DND-41 (cell line): ENCODE measurements around the gene RASL12.

Experiments used
- ATAC-seq: fragments of 200-7000 bp; cut with Tn5 transposase; 3 replicates; pipeline ENCODE4 v1.9.1; 2021; ENCODE audit warnings: low read depth; ENCODE audit not compliant: insufficient read depth
- DNase-seq: peaks from one replicate; pipeline ENCODE4 v3.0.0-alpha.2; 2020
- H2AFZ ChIP-seq: 2 replicates; pipeline ENCODE4 v1.6.0; 2012; ENCODE audit warnings: low read depth, low read length
- H3K27ac ChIP-seq: 2 replicates; pipeline ENCODE4 v1.5.1; 2012; ENCODE audit warnings: low read length, inconsistent platforms
- H3K27me3 ChIP-seq: fragments of 200-600 bp; sonication (generic); 2 replicates; pipeline ENCODE4 v1.6.0; 2012; ENCODE audit warnings: low read length, mild to moderate bottlenecking, inconsistent platforms; ENCODE audit not compliant: insufficient read depth, poor library complexity
- H3K36me3 ChIP-seq: 2 replicates; pipeline ENCODE4 v1.5.1; 2012; ENCODE audit warnings: low read length, inconsistent platforms; ENCODE audit not compliant: insufficient read depth
- H3K4me1 ChIP-seq: 2 replicates; pipeline ENCODE4 v1.5.1; 2012; ENCODE audit warnings: mild to moderate bottlenecking, low read length; ENCODE audit not compliant: insufficient read depth
- H3K4me2 ChIP-seq: 2 replicates; pipeline ENCODE4 v1.6.0; 2012; ENCODE audit warnings: mild to moderate bottlenecking, moderate library complexity, low read length, inconsistent platforms; ENCODE audit not compliant: insufficient read depth
- H3K4me3 ChIP-seq, 2 experiments: fragments of 200-600 bp in 1 of 2; shearing (Covaris generic) in 1 of 2; 2 replicates each; pipeline ENCODE4 v1.5.1; 2012 to 2016; ENCODE audit warnings: inconsistent platforms in 2 of 2, low read length in 2 of 2, mild to moderate bottlenecking in 2 of 2, low read depth in 1 of 2, moderate library complexity in 1 of 2
- H3K79me2 ChIP-seq: 2 replicates; pipeline ENCODE4 v1.6.0; 2012; ENCODE audit warnings: low read length, inconsistent platforms; ENCODE audit not compliant: insufficient read depth
- H3K9ac ChIP-seq: 2 replicates; pipeline ENCODE4 v1.6.0; 2012; ENCODE audit warnings: low read depth, mild to moderate bottlenecking, inconsistent platforms, low read length, moderate library complexity
- H3K9me3 ChIP-seq: 2 replicates; pipeline ENCODE4 v1.5.1; 2012; ENCODE audit warnings: low read length, moderate library complexity, mild to moderate bottlenecking, inconsistent platforms; ENCODE audit not compliant: insufficient read depth, severe bottlenecking
- H4K20me1 ChIP-seq: 2 replicates; pipeline ENCODE4 v1.6.0; 2012; ENCODE audit warnings: low read length; ENCODE audit not compliant: insufficient read depth
- CTCF ChIP-seq: IDR thresholded peaks from 2 replicates; pipeline ENCODE4 v1.5.1; 2012; ENCODE audit warnings: borderline replicate concordance, low read length, moderate library complexity, mild to moderate bottlenecking; ENCODE audit not compliant: poor library complexity, severe bottlenecking; ENCODE audit errors: extremely low read depth
- EZH2 ChIP-seq: IDR thresholded peaks from 3 replicates; pipeline ENCODE4 v1.6.1; 2012; ENCODE audit warnings: borderline replicate concordance, low read depth, mild to moderate bottlenecking, moderate library complexity, low read length, inconsistent platforms; ENCODE audit not compliant: severe bottlenecking

Gene RASL12

GRCh38 chr15:65050270-65050669 is 17.5 kb downstream of the RASL12 start:
- Histone ChIP-seq H3K79me2 (no peaks in the 10 kb centered on the region), H2AFZ (no peak overlapping the region), H4K20me1 (no peaks in the 10 kb centered on the region), H3K4me2 (no peak overlapping the region), H3K9ac (no peak overlapping the region), H3K9me3 (no peaks in the 10 kb centered on the region), H3K27me3 (no peaks in the 10 kb centered on the region), H3K4me1 (peaks cover 21% of the 10 kb centered on the region), H3K36me3 (no peaks in the 10 kb centered on the region), H3K4me3 (no peak overlapping the region), H3K27ac (no peak overlapping the region)
- ATAC-seq (no peak), DNase-seq (no peak)
- TF ChIP-seq EZH2, result no peak
- TF ChIP-seq CTCF, result no peak

GRCh38 chr15:65049418-65049840 is 18.4 kb downstream of the RASL12 start:
- Histone ChIP-seq H4K20me1 (no peaks in the 10 kb centered on the region), H3K4me1 (peaks cover 13% of the 10 kb centered on the region), H3K27ac (no peak overlapping the region), H3K4me3 (peak overlapping the region in 1 of 2 experiments; percentile 31; a peak in 1 of 4 replicates), H3K4me2 (peak overlapping the region; percentile 62), H3K9me3 (no peaks in the 10 kb centered on the region), H3K27me3 (no peaks in the 10 kb centered on the region), H3K79me2 (no peaks in the 10 kb centered on the region), H3K36me3 (no peaks in the 10 kb centered on the region), H3K9ac (no peak overlapping the region), H2AFZ (no peak overlapping the region)
- ATAC-seq (peak; percentile 98), DNase-seq (peak; percentile 89)
- TF ChIP-seq CTCF (no peak), EZH2 (no peak)

DNA sequence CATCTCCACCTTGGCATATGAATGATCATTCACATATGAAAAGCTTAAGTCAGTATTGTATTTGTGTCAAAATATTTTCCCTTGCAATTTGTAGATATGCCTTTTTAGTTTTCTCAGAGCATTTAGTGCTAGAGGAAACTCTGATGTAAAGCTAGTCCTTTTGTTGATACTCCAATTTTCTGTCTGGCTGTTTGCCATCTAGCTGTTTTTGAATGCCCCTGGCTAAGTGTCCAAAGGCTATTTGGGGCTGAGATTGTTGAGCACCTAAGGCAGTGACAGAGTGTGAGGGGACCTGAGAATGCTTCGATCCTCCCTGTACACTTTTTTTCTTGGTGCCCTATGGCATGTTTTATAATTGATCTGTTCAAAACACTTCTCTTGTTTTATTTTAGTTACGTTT is 19.6 kb downstream of the RASL12 start:
- no peak for ATAC-seq
- no peaks in the 10 kb centered on the region for H3K27me3 ChIP-seq
- H2AFZ ChIP-seq, result no peak overlapping the region
- H3K79me2 ChIP-seq, result no peaks in the 10 kb centered on the region
- H4K20me1 ChIP-seq, result no peaks in the 10 kb centered on the region
- H3K9me3 ChIP-seq, result no peaks in the 10 kb centered on the region
- no peak overlapping the region for H3K4me2 ChIP-seq
- H3K4me1 ChIP-seq, result peaks cover 11% of the 10 kb centered on the region
- no peak overlapping the region for H3K27ac ChIP-seq
- no peaks in the 10 kb centered on the region for H3K36me3 ChIP-seq
- no peak overlapping the region for H3K9ac ChIP-seq
- no peak for DNase-seq
- TF ChIP-seq CTCF (no peak), EZH2 (no peak)
- H3K4me3 ChIP-seq, result no peak overlapping the region
